ENCODE measurements around the gene KRT33A. TPM values are rescaled to one million over a fixed set of nuclear protein-coding genes. Genes with fewer than 3 reads are reported as not detected.

KRT33A gene
- total RNA-seq, 4 donors from 2014 or later, result not detected

GRCh38 chr17:41340494-41340893 is 10.1 kb downstream of the KRT33A start:
- no peaks in the 10 kb centered on the region for H3K36me3 ChIP-seq
- no peak for TF ChIP-seq EP300 (IDR thresholded peaks at IDR 0.05)
- no peak for TF ChIP-seq POLR2A (IDR thresholded peaks at IDR 0.05)
- no peak for TF ChIP-seq CTCF (IDR thresholded peaks at IDR 0.05)
- H3K9me3 ChIP-seq, result peaks cover 0 to 15% (median 0%) of the 10 kb centered on the region in 4 donors
- H3K27me3 ChIP-seq, result no peaks in the 10 kb centered on the region
- H3K27ac ChIP-seq, result no peak overlapping the region
- H3K4me1 ChIP-seq, result no peaks in the 10 kb centered on the region
- no peak overlapping the region for H3K4me3 ChIP-seq
- no peak for DNase-seq (ENCODE audit: low spot score in 2 of 2)
- WGBS, 2 donors, result 13 to 31% methylated on average over 3 of the region's 3 CpGs

- peaks cover 0 to 15% (median 0%) of the 10 kb centered on the region in 4 donors for H3K9me3 ChIP-seq
- H3K4me3 ChIP-seq, result no peak overlapping the region
- no peaks in the 10 kb centered on the region for H3K27me3 ChIP-seq
- DNase-seq (ENCODE audit: low spot score in 2 of 2), result no peak
- no peak overlapping the region for H3K27ac ChIP-seq
- no peaks in the 10 kb centered on the region for H3K36me3 ChIP-seq
- WGBS, 2 donors, result 71 to 73% methylated on average over 2 of the region's 2 CpGs
- H3K4me1 ChIP-seq, result no peaks in the 10 kb centered on the region
- TF ChIP-seq CTCF (IDR thresholded peaks at IDR 0.05) (no peak), EP300 (IDR thresholded peaks at IDR 0.05) (no peak), POLR2A (IDR thresholded peaks at IDR 0.05) (no peak)
Measured at GRCh38 chr17:41339571-41340172, 11.0 kb downstream of the KRT33A start.

GRCh38 chr17:41338961-41339485 is 11.6 kb downstream of the KRT33A start:
- no peak for DNase-seq (ENCODE audit: low spot score in 2 of 2)
- Histone ChIP-seq H3K27ac (no peak overlapping the region), H3K4me3 (no peak overlapping the region), H3K9me3 (peaks cover 0 to 15% (median 0%) of the 10 kb centered on the region in 4 donors), H3K36me3 (no peaks in the 10 kb centered on the region), H3K27me3 (no peaks in the 10 kb centered on the region), H3K4me1 (no peaks in the 10 kb centered on the region)
- TF ChIP-seq EP300 (IDR thresholded peaks at IDR 0.05), result no peak
- TF ChIP-seq CTCF (IDR thresholded peaks at IDR 0.05), result no peak
- TF ChIP-seq POLR2A (IDR thresholded peaks at IDR 0.05), result no peak
- 54 to 57% methylated on average over 5 of the region's 5 CpGs for WGBS, 2 donors

GRCh38 chr17:41335747-41336146 is 14.9 kb downstream of the KRT33A start:
- WGBS, 2 donors, result 94 to 96% methylated on average over 1 of the region's 1 CpG
- Histone ChIP-seq H3K9me3 (no peaks in the 10 kb centered on the region), H3K27ac (no peak overlapping the region), H3K36me3 (no peaks in the 10 kb centered on the region), H3K27me3 (no peaks in the 10 kb centered on the region), H3K4me3 (no peak overlapping the region), H3K4me1 (no peaks in the 10 kb centered on the region)
- no peak for TF ChIP-seq EP300 (IDR thresholded peaks at IDR 0.05)
- TF ChIP-seq POLR2A (IDR thresholded peaks at IDR 0.05), result no peak
- TF ChIP-seq CTCF (IDR thresholded peaks at IDR 0.05), result no peak
- no peak for DNase-seq (ENCODE audit: low spot score in 2 of 2)

- no peak for DNase-seq (ENCODE audit: low spot score in 2 of 2)
- Histone ChIP-seq H3K27ac (no peak overlapping the region), H3K36me3 (no peaks in the 10 kb centered on the region), H3K4me1 (no peaks in the 10 kb centered on the region), H3K27me3 (no peaks in the 10 kb centered on the region), H3K9me3 (no peaks in the 10 kb centered on the region), H3K4me3 (no peak overlapping the region)
- WGBS, 2 donors, result 73 to 83% methylated on average over 6 of the region's 6 CpGs
- TF ChIP-seq EP300 (IDR thresholded peaks at IDR 0.05), result no peak
- TF ChIP-seq POLR2A (IDR thresholded peaks at IDR 0.05), result no peak
- TF ChIP-seq CTCF (IDR thresholded peaks at IDR 0.05), result no peak
Measured at GRCh38 chr17:41334385-41335305, 16.0 kb downstream of the KRT33A start.
